ENCODE measurements around the gene FSTL4.

FSTL4 gene

DNA sequence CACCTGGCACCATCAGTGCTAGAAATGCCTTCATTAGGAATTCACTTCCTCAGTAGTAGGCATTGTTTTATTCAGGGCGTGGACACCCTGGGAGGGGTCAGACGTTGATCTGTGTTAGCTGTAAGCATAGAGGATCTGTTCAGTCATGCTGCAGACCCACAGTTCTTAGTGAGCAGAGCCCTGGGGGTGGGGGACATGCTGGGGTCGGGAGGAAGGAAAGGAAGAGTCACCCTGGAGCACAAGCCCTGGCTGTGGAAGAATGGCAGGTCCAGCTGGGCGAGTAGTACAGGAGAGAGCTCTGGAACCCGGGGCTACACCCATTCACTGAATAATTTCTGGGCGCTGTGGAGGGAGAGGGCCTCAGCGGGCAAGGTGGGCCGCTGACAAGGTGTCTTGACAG lies 172.5 kb downstream of the FSTL4 start:
- H3K4me1 ChIP-seq (ENCODE audit: insufficient read depth, low read length, severe bottlenecking) = no peaks in the 10 kb centered on the region
- no peak overlapping the region for H2AFZ ChIP-seq (ENCODE audit: low read length)
- no peak overlapping the region for H3K4me2 ChIP-seq (ENCODE audit: low read length)
- no peaks in the 10 kb centered on the region for H3K9me2 ChIP-seq (ENCODE audit: low read depth, low read length)
- H3K36me3 ChIP-seq (ENCODE audit: insufficient read depth, low read length) = no peaks in the 10 kb centered on the region
- no peaks in the 10 kb centered on the region for H3F3A ChIP-seq (ENCODE audit: insufficient read depth, low read length)
- no peaks in the 10 kb centered on the region for H3K79me2 ChIP-seq (ENCODE audit: insufficient read depth, low read length)
- no peaks in the 10 kb centered on the region for H3K9me3 ChIP-seq (ENCODE audit: low read length)
- no peak overlapping the region for H3K9ac ChIP-seq (ENCODE audit: low read length)
- no peaks in the 10 kb centered on the region for H4K20me1 ChIP-seq (ENCODE audit: insufficient read depth, low read length)
- no peaks in the 10 kb centered on the region for H3K27me3 ChIP-seq (ENCODE audit: insufficient read depth, low read length)
- H3K27ac ChIP-seq (ENCODE audit: low read depth, low read length, poor library complexity, severe bottlenecking) = no peak overlapping the region
- TF ChIP-seq, protein P1, sequence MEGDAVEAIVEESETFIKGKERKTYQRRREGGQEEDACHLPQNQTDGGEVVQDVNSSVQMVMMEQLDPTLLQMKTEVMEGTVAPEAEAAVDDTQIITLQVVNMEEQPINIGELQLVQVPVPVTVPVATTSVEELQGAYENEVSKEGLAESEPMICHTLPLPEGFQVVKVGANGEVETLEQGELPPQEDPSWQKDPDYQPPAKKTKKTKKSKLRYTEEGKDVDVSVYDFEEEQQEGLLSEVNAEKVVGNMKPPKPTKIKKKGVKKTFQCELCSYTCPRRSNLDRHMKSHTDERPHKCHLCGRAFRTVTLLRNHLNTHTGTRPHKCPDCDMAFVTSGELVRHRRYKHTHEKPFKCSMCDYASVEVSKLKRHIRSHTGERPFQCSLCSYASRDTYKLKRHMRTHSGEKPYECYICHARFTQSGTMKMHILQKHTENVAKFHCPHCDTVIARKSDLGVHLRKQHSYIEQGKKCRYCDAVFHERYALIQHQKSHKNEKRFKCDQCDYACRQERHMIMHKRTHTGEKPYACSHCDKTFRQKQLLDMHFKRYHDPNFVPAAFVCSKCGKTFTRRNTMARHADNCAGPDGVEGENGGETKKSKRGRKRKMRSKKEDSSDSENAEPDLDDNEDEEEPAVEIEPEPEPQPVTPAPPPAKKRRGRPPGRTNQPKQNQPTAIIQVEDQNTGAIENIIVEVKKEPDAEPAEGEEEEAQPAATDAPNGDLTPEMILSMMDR (IDR thresholded peaks at IDR 0.05; ENCODE audit: low read length) = no peak
- no peak for TF ChIP-seq EZH2 (IDR thresholded peaks at IDR 0.05; ENCODE audit: borderline replicate concordance, low read length)
- H3K4me3 ChIP-seq (ENCODE audit: low read depth, low read length, poor library complexity, severe bottlenecking) = no peak overlapping the region

DNA sequence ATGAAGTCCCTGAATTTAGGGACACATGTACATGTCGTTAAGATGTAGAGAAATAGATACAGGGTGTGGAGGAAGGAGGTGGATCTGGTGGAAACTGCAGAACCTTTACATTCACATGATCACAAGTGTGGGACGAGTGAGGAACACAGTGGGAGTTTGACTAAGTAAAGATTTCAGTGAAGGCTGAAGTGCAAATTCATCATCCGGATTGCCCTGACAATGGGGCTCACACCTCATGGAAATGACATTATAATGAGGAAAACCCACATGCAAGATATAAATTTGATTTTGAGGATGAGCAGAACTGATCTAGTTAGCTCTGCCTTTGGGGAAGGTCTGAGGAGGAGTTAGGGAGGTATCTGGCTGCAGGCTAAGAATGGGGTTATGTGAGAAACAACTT lies 173.9 kb downstream of the FSTL4 start:
- no peak for TF ChIP-seq EZH2 (IDR thresholded peaks at IDR 0.05; ENCODE audit: borderline replicate concordance, low read length)
- TF ChIP-seq, protein P1 (IDR thresholded peaks at IDR 0.05; ENCODE audit: low read length) = no peak
- no peaks in the 10 kb centered on the region for H3F3A ChIP-seq (ENCODE audit: insufficient read depth, low read length)
- H3K36me3 ChIP-seq (ENCODE audit: insufficient read depth, low read length) = no peaks in the 10 kb centered on the region
- no peaks in the 10 kb centered on the region for H4K20me1 ChIP-seq (ENCODE audit: insufficient read depth, low read length)
- no peak overlapping the region for H3K4me3 ChIP-seq (ENCODE audit: low read depth, low read length, poor library complexity, severe bottlenecking)
- no peak overlapping the region for H3K9ac ChIP-seq (ENCODE audit: low read length)
- H3K79me2 ChIP-seq (ENCODE audit: insufficient read depth, low read length) = no peaks in the 10 kb centered on the region
- no peaks in the 10 kb centered on the region for H3K27me3 ChIP-seq (ENCODE audit: insufficient read depth, low read length)
- H3K9me2 ChIP-seq (ENCODE audit: low read depth, low read length) = no peaks in the 10 kb centered on the region
- H3K27ac ChIP-seq (ENCODE audit: low read depth, low read length, poor library complexity, severe bottlenecking) = no peak overlapping the region
- H2AFZ ChIP-seq (ENCODE audit: low read length) = no peak overlapping the region
- no peak overlapping the region for H3K4me2 ChIP-seq (ENCODE audit: low read length)
- no peaks in the 10 kb centered on the region for H3K9me3 ChIP-seq (ENCODE audit: low read length)
- no peaks in the 10 kb centered on the region for H3K4me1 ChIP-seq (ENCODE audit: insufficient read depth, low read length, severe bottlenecking)

DNA sequence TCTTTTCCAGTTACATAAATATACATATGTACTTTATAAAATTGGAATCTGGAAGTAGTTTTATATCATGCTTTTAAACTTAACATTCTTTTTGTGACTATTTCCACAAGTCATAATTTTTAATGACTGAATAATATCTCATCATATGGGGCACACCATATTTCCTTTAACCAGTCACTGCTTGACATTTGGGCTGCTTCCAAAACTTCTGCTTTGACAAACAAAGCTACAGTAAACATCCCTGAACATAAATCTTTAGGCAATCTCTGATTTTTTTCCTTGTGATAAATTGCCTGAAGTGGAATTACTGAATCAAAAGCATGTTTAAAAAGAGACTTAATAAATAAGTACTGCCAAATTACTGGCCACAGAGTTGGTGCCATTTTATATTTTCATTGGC lies 178.0 kb downstream of the FSTL4 start:
- Histone ChIP-seq H4K20me1 (ENCODE audit: insufficient read depth, low read length) (no peaks in the 10 kb centered on the region), H3K4me2 (ENCODE audit: low read length) (no peak overlapping the region), H3K4me1 (ENCODE audit: insufficient read depth, low read length, severe bottlenecking) (no peaks in the 10 kb centered on the region), H3K9me2 (ENCODE audit: low read depth, low read length) (no peaks in the 10 kb centered on the region), H3K9me3 (ENCODE audit: low read length) (no peaks in the 10 kb centered on the region), H3K27ac (ENCODE audit: low read depth, low read length, poor library complexity, severe bottlenecking) (no peak overlapping the region), H2AFZ (ENCODE audit: low read length) (no peak overlapping the region), H3K27me3 (ENCODE audit: insufficient read depth, low read length) (no peaks in the 10 kb centered on the region), H3K4me3 (ENCODE audit: low read depth, low read length, poor library complexity, severe bottlenecking) (no peak overlapping the region), H3F3A (ENCODE audit: insufficient read depth, low read length) (no peaks in the 10 kb centered on the region), H3K9ac (ENCODE audit: low read length) (no peak overlapping the region), H3K79me2 (ENCODE audit: insufficient read depth, low read length) (no peaks in the 10 kb centered on the region), H3K36me3 (ENCODE audit: insufficient read depth, low read length) (no peaks in the 10 kb centered on the region)
- no peak for TF ChIP-seq EZH2 (IDR thresholded peaks at IDR 0.05; ENCODE audit: borderline replicate concordance, low read length)
- TF ChIP-seq, protein P1 (IDR thresholded peaks at IDR 0.05; ENCODE audit: low read length) = no peak
